SJSA1 (cell line): ENCODE measurements around the gene MACIR. TPM values are rescaled to one million over a fixed set of nuclear protein-coding genes. Genes with fewer than 3 reads are reported as not detected.

Experiments used
- DNase-seq, 2 experiments: peaks; one replicate each; pipeline ENCODE4 v3.0.0-alpha.2; 2015 to 2020; ENCODE audit warnings: low spot score in 2 of 2, low read depth in 1 of 2
- H3K27ac ChIP-seq: fragments of 250-450 bp; sonication (Bioruptor Pico); 2 replicates; pipeline ENCODE4 v1.5.1; 2020; ENCODE audit warnings: mild to moderate bottlenecking, moderate library complexity
- H3K27me3 ChIP-seq: fragments of 250-450 bp; sonication (Bioruptor Pico); replicated peaks from 2 replicates; pipeline ENCODE4 v1.5.1; 2020; ENCODE audit warnings: mild to moderate bottlenecking, moderate library complexity
- H3K36me3 ChIP-seq: fragments of 250-450 bp; sonication (Bioruptor Pico); 2 replicates; pipeline ENCODE4 v1.5.1; 2020; ENCODE audit warnings: mild to moderate bottlenecking
- H3K4me1 ChIP-seq: fragments of 250-450 bp; sonication (Bioruptor Pico); replicated peaks from 2 replicates; pipeline ENCODE4 v1.6.1; 2021; ENCODE audit warnings: mild to moderate bottlenecking
- H3K4me3 ChIP-seq: fragments of 250-450 bp; sonication (Bioruptor Pico); 2 replicates; pipeline ENCODE4 v1.5.1; 2020; ENCODE audit warnings: mild to moderate bottlenecking
- H3K9me3 ChIP-seq: fragments of 250-450 bp; sonication (Bioruptor Pico); replicated peaks from 2 replicates; pipeline ENCODE4 v1.5.1; 2020; ENCODE audit warnings: mild to moderate bottlenecking
- total RNA-seq: library from RNA; depleted of rRNA; stranded (reverse); fragments of >200 nt; shearing (Covaris generic); gene quantifications from 2 replicates; pipeline ENCODE4 v1.2.3, GENCODE V29; 2014; rRNA removed

The MACIR gene
- total RNA-seq, 1 experiment from 2014 or later: 11.5 TPM

DNA sequence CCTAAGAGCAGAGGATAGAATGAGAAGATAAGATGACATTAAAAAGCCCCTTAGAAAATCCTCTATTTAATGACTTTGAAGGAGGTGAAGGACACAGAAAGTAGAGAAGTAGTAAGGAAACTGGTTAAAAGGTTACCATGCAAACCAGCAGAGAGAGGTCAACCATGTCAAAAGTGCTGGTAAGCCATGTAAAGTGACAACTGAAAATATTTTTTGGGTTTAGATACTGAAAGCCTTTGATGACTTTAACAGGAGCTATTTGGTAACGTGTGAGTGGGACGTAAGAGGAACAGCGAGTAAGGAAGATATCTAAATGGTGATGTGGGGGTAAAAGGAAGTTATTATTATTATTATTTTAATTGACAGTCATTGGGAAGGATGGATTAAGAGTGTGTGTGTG, 56.9 kb downstream of the MACIR start:
- Histone ChIP-seq H3K27me3 (no peaks in the 10 kb centered on the region), H3K36me3 (no peaks in the 10 kb centered on the region), H3K27ac (no peak overlapping the region), H3K4me1 (no peaks in the 10 kb centered on the region), H3K9me3 (no peaks in the 10 kb centered on the region), H3K4me3 (no peak overlapping the region)
- DNase-seq: no peak

GRCh38 chr5:103327451-103327850, 68.9 kb downstream of the MACIR start:
- Histone ChIP-seq H3K9me3 (no peaks in the 10 kb centered on the region), H3K36me3 (no peaks in the 10 kb centered on the region), H3K4me1 (no peaks in the 10 kb centered on the region), H3K27me3 (no peaks in the 10 kb centered on the region; the same call in 1 of the 2 replicates), H3K27ac (no peak overlapping the region), H3K4me3 (no peak overlapping the region)
- DNase-seq: no peak

DNA sequence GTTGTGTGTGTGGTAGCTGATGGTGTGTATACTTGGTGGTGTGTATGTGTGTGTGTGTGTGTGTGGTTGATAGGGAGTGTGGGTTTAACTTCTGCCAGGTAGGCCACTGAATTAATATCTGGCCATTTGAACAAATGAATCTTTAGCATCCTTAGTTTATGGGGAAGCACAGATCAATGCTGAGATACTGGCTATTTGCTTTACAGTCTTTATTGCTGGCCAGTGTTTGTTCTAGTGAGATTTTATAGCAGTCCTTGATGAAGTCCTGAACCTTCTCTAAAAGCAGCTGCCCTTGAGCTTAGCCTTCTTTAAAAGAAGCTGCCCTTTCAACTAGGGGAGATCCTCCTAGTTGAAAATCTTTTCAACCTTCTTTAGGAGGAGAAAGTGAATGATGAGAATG, 69.3 kb downstream of the MACIR start:
- Histone ChIP-seq H3K9me3 (no peaks in the 10 kb centered on the region), H3K4me1 (no peaks in the 10 kb centered on the region), H3K36me3 (no peaks in the 10 kb centered on the region), H3K4me3 (no peak overlapping the region), H3K27ac (no peak overlapping the region), H3K27me3 (no peaks in the 10 kb centered on the region; the same call in 1 of the 2 replicates)
- DNase-seq: no peak

Other genes starting within 250 kb of the MACIR start
- 6.6 and 12.4 TPM in 2 replicates for gene GIN1, start 138.6 kb upstream of the MACIR start, total RNA-seq
- gene PPIP5K2, start 138.5 kb upstream of the MACIR start, total RNA-seq: 115 and 118 TPM in 2 replicates